Calu3 (cell line): ENCODE measurements around the gene PARN. TPM values are rescaled to one million over a fixed set of nuclear protein-coding genes. Genes with fewer than 3 reads are reported as not detected.

Source experiments
- BruUV-seq: library from RNA; stranded (reverse); fragments of 400-500 nt; replicated peaks from 2 replicates; lab custom pipeline; 2021; lab: Mats Ljungman, UMichigan
- CTCF ChIA-PET: fragments of 300-600 bp; sonication (Branson Sonifier 250); formaldehyde crosslinking; loops from one replicate; lab custom pipeline; 2022; ENCODE audit warnings: antibody characterized with exemption; lab: Charles Lee
- DNase-seq: peaks from one replicate; pipeline ENCODE4 v3.0.0; 2022
- H3K27ac Mint-ChIP-seq: one replicate; pipeline ENCODE4 v1.8.0; 2022; ENCODE audit warnings: mixed read lengths; ENCODE audit not compliant: unreplicated experiment
- H3K27me3 Mint-ChIP-seq: one replicate; pipeline ENCODE4 v1.8.0; 2022; ENCODE audit warnings: mixed read lengths; ENCODE audit not compliant: unreplicated experiment
- H3K36me3 Mint-ChIP-seq: one replicate; pipeline ENCODE4 v1.8.0; 2022; ENCODE audit warnings: mild to moderate bottlenecking, moderate library complexity, mixed read lengths; ENCODE audit not compliant: insufficient read depth, unreplicated experiment
- H3K4me1 Mint-ChIP-seq: one replicate; pipeline ENCODE4 v1.8.0; 2022; ENCODE audit warnings: mild to moderate bottlenecking, low read depth, mixed read lengths; ENCODE audit not compliant: unreplicated experiment
- H3K4me3 Mint-ChIP-seq: one replicate; pipeline ENCODE4 v1.8.0; 2022; ENCODE audit warnings: mild to moderate bottlenecking, low read depth, moderate library complexity, mixed read lengths; ENCODE audit not compliant: unreplicated experiment
- H3K9me3 Mint-ChIP-seq: one replicate; pipeline ENCODE4 v1.8.0; 2022; ENCODE audit warnings: low read depth, mixed read lengths; ENCODE audit not compliant: unreplicated experiment
- CTCF ChIP-seq: fragments of 200-600 bp; IDR thresholded peaks from one replicate; pipeline ENCODE4 v1.8.0; 2022; ENCODE audit warnings: antibody characterized with exemption; ENCODE audit not compliant: unreplicated experiment
- intact Hi-C: fragments of 100-400 bp; cut with micrococcal nuclease; formaldehyde crosslinking; loops from one replicate; pipeline ENCODE4 v1.10.0; 2022; ENCODE audit not compliant: unreplicated experiment
- total RNA-seq: library from RNA; stranded (reverse); gene quantifications from 2 replicates; pipeline ENCODE4 v1.2.3, GENCODE V29; 2022

PARN gene
- total RNA-seq, 1 experiment from 2014 or later: 59.1 TPM

GRCh38 chr16:14509055-14509454, 121.0 kb downstream of the PARN start:
- no peak for DNase-seq
- Mint-ChIP-seq H3K27ac (no peak overlapping the region), H3K27me3 (no peaks in the 10 kb centered on the region), H3K4me3 (no peak overlapping the region), H3K9me3 (no peaks in the 10 kb centered on the region), H3K4me1 (peaks cover 7% of the 10 kb centered on the region), H3K36me3 (no peaks in the 10 kb centered on the region)
- intact Hi-C loops: no loop called here
- CTCF ChIA-PET: no interaction called here
- TF ChIP-seq CTCF: no peak
- no TSS peak for BruUV-seq

- no peak overlapping the region for H3K4me3 Mint-ChIP-seq
- no peaks in the 10 kb centered on the region for H3K36me3 Mint-ChIP-seq
- H3K27ac Mint-ChIP-seq: peak overlapping the region; percentile 56
- CTCF ChIA-PET: no interaction called here
- intact Hi-C loops: no loop called here
- no peaks in the 10 kb centered on the region for H3K9me3 Mint-ChIP-seq
- DNase-seq: no peak
- H3K4me1 Mint-ChIP-seq: peaks cover 19% of the 10 kb centered on the region
- no TSS peak for BruUV-seq
- no peak for TF ChIP-seq CTCF
- H3K27me3 Mint-ChIP-seq: no peaks in the 10 kb centered on the region
Observed at GRCh38 chr16:14505846-14506245, 124.2 kb downstream of the PARN start.

GRCh38 chr16:14502932-14503741, 126.9 kb downstream of the PARN start:
- peaks cover 32% of the 10 kb centered on the region for H3K4me1 Mint-ChIP-seq
- no peak overlapping the region for H3K4me3 Mint-ChIP-seq
- DNase-seq: no peak
- H3K9me3 Mint-ChIP-seq: no peaks in the 10 kb centered on the region
- H3K27ac Mint-ChIP-seq: no peak overlapping the region
- no peak for TF ChIP-seq CTCF
- no peaks in the 10 kb centered on the region for H3K36me3 Mint-ChIP-seq
- no peaks in the 10 kb centered on the region for H3K27me3 Mint-ChIP-seq
- intact Hi-C loops: no loop called here
- CTCF ChIA-PET: interaction anchor here (0.5 kb wide), 1 partner anchor 1687 kb away, joined by 4 read pairs; no protein-coding TSS in a partner anchor
- no TSS peak for BruUV-seq

GRCh38 chr16:14502256-14502875, 127.7 kb downstream of the PARN start:
- TF ChIP-seq CTCF: no peak
- Mint-ChIP-seq H3K4me3 (no peak overlapping the region), H3K4me1 (peaks cover 34% of the 10 kb centered on the region), H3K36me3 (no peaks in the 10 kb centered on the region), H3K27me3 (no peaks in the 10 kb centered on the region), H3K9me3 (no peaks in the 10 kb centered on the region), H3K27ac (peak overlapping the region; percentile 27)
- BruUV-seq: no TSS peak
- CTCF ChIA-PET: interaction anchor here (1.9 kb wide), 1 partner anchor 16 kb away, joined by 5 read pairs; no protein-coding TSS in a partner anchor
- intact Hi-C loops: no loop called here
- no peak for DNase-seq
